Endothelial cell of umbilical vein (primary cell): ENCODE data around the gene LYZL6.

Source experiments
- CTCF ChIP-seq, 2 donors: IDR thresholded peaks; 1 replicate in 1 of 2; 2 replicates in 1 of 2; pipeline ENCODE4 v1.5.1; 2011; ENCODE audit warnings: low read length in 2 of 2, mild to moderate bottlenecking in 2 of 2, moderate library complexity in 2 of 2, control low read depth in 1 of 2, inconsistent platforms in 1 of 2, low read depth in 1 of 2; ENCODE audit not compliant: insufficient read depth in 1 of 2; ENCODE audit errors: extremely low read depth in 1 of 2
- EZH2 ChIP-seq: IDR thresholded peaks from 2 replicates; pipeline ENCODE4 v1.6.1; 2012; ENCODE audit warnings: borderline replicate concordance, low read depth, mild to moderate bottlenecking, moderate library complexity, low read length, inconsistent platforms; ENCODE audit not compliant: severe bottlenecking
- FOS ChIP-seq: IDR thresholded peaks from 2 replicates; pipeline ENCODE4 v1.6.1; 2011; ENCODE audit warnings: mild to moderate bottlenecking, low read length, moderate library complexity, borderline replicate concordance; ENCODE audit not compliant: insufficient read depth
- GATA2 ChIP-seq: IDR thresholded peaks from 2 replicates; pipeline ENCODE4 v1.7.0; 2011; ENCODE audit warnings: low read depth, mild to moderate bottlenecking, moderate library complexity, mixed read lengths, low read length; ENCODE audit not compliant: insufficient read length, insufficient read depth
- JUN ChIP-seq: IDR thresholded peaks from 2 replicates; pipeline ENCODE4 v1.6.1; 2011; ENCODE audit warnings: borderline replicate concordance, low read depth; ENCODE audit not compliant: insufficient read length, insufficient read depth
- MAX ChIP-seq: IDR thresholded peaks from 2 replicates; pipeline ENCODE4 v1.6.1; 2011; ENCODE audit not compliant: insufficient read depth, insufficient read length
- MYC ChIP-seq: IDR thresholded peaks from one replicate; pipeline ENCODE4 v1.6.1; 2011; ENCODE audit warnings: mild to moderate bottlenecking, low read depth, low read length
- POLR2A ChIP-seq: IDR thresholded peaks from 2 replicates; pipeline ENCODE4 v1.6.1; 2012; ENCODE audit warnings: low read depth, mild to moderate bottlenecking, control low read depth, low read length
- POLR2AphosphoS5 ChIP-seq: IDR thresholded peaks from 2 replicates; pipeline ENCODE4 v1.6.1; 2012; ENCODE audit warnings: low read depth, mild to moderate bottlenecking, control low read depth, low read length, moderate library complexity; ENCODE audit not compliant: insufficient read depth

DNA sequence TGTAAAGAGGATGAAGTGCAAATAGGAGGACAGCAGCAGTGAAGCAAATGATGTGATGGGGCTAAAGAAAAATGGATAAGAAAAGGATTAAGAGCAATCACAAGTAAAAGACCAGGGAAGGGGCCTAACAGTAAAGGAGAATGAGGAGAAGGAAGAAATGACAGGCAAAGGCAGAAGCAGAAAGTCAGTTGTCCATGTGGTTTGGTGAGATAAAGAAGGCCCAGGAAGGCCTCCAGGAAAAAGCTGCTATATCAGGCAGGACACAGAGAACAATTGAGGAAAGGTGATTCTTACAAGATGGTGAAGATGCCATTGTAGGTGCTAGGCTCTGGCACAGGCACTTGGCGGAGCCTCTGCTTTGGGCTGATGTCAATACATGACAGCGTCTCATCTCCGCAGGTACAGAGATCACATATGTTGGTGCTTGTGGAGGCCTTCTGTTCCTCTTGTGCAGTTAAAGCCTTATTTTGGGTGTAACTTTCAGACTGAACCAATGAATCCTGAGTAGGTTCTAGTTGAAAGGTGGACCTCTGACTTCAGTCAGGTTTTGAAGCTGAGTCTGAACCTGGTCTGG lies 31.1 kb downstream of the LYZL6 start:
- TF ChIP-seq EZH2 (no peak), CTCF (IDR thresholded peaks at IDR 0.05; ENCODE audit: extremely low read depth in 1 of 2, insufficient read depth in 1 of 2, low read depth in 1 of 2, low read length in 2 of 2) (no peak), POLR2A (no peak), POLR2AphosphoS5 (no peak), JUN (no peak), FOS (no peak), MYC (no peak), MAX (no peak), GATA2 (no peak)
